ENCODE measurements around the gene HAPSTR1.

- TF ChIP-seq ELF4 (IDR thresholded peaks at IDR 0.05) (no peak), PKNOX1 (IDR thresholded peaks at IDR 0.05) (no peak), ZNF384 (IDR thresholded peaks at IDR 0.05) (no peak), NFRKB (IDR thresholded peaks at IDR 0.05) (no peak), SP1 (IDR thresholded peaks at IDR 0.05) (no peak)
These were observed 20.9 kb downstream of the HAPSTR1 start for GRCh38 chr16:9112166-9112843.
